ENCODE results near the gene GRPEL2. TPM values are rescaled to one million over a fixed set of nuclear protein-coding genes. Genes with fewer than 3 reads are reported as not detected.

GRPEL2 gene
- total and polyA plus RNA-seq, 4 experiments from 2014 or later: 6.9 to 41.9 (median 23.2) TPM

- CTCF ChIA-PET (ENCODE audit: partially characterized antibody): interaction anchor here (1.2 kb wide), 1 partner anchor 71 kb away, joined by 3 read pairs; no protein-coding TSS in a partner anchor
- no peak overlapping the region for H3K27ac Mint-ChIP-seq
Observed at GRCh38 chr5:149301049-149301743, 44.1 kb upstream of the GRPEL2 start.

GRCh38 chr5:149301744-149302380 is 43.4 kb upstream of the GRPEL2 start:
- Histone ChIP-seq H3K27ac (ENCODE audit: low read depth, low read length) (no peak overlapping the region), H3K9me3 (ENCODE audit: control insufficient read depth in 1 of 2, low read length in 2 of 2) (no peaks in the 10 kb centered on the region), H3K4me1 (ENCODE audit: insufficient read depth, low read length) (no peaks in the 10 kb centered on the region), H3K4me3 (ENCODE audit: low read length in 2 of 2) (no peak overlapping the region), H3K27me3 (ENCODE audit: insufficient read depth, low read length) (no peaks in the 10 kb centered on the region), H3K36me3 (ENCODE audit: insufficient read depth, low read length) (no peaks in the 10 kb centered on the region)
- Mint-ChIP-seq H3K4me3 (no peak overlapping the region), H3K27ac (no peak overlapping the region), H3K4me1 (no peaks in the 10 kb centered on the region), H3K9me3 (no peaks in the 10 kb centered on the region), H3K27me3 (peaks cover 0 to 4% of the 10 kb centered on the region in 2 donors), H3K36me3 (no peaks in the 10 kb centered on the region)
- CTCF ChIA-PET (ENCODE audit: partially characterized antibody): no interaction called here
- intact Hi-C loops (cut with micrococcal nuclease): no loop called here
- POLR2A ChIA-PET (ENCODE audit: partially characterized antibody): interaction anchor here (0.8 kb wide), 1 partner anchor 249 kb away, joined by 3 read pairs; the partner anchor contains the start of gene CSNK1A1
- no peak for DNase-seq

More at GRCh38 chr5:149301049-149301743, 44.1 kb upstream of the GRPEL2 start:
- POLR2A ChIA-PET (ENCODE audit: partially characterized antibody): no interaction called here
- H3K4me1 Mint-ChIP-seq: no peaks in the 10 kb centered on the region
- H3K36me3 Mint-ChIP-seq: no peaks in the 10 kb centered on the region
- Histone ChIP-seq H3K9me3 (ENCODE audit: control insufficient read depth in 1 of 2, low read length in 2 of 2) (no peaks in the 10 kb centered on the region), H3K27me3 (ENCODE audit: insufficient read depth, low read length) (no peaks in the 10 kb centered on the region), H3K4me3 (ENCODE audit: low read length in 2 of 2) (no peak overlapping the region), H3K4me1 (ENCODE audit: insufficient read depth, low read length) (no peaks in the 10 kb centered on the region), H3K36me3 (ENCODE audit: insufficient read depth, low read length) (no peaks in the 10 kb centered on the region), H3K27ac (ENCODE audit: low read depth, low read length) (no peak overlapping the region)
- peaks cover 2 to 6% of the 10 kb centered on the region in 2 donors for H3K27me3 Mint-ChIP-seq
- intact Hi-C loops (cut with micrococcal nuclease): no loop called here
- no peak overlapping the region for H3K4me3 Mint-ChIP-seq
- no peaks in the 10 kb centered on the region for H3K9me3 Mint-ChIP-seq
- no peak for DNase-seq

- peaks cover 0 to 4% of the 10 kb centered on the region in 2 donors for H3K27me3 Mint-ChIP-seq
- Histone ChIP-seq H3K9me3 (ENCODE audit: control insufficient read depth in 1 of 2, low read length in 2 of 2) (no peaks in the 10 kb centered on the region), H3K27me3 (ENCODE audit: insufficient read depth, low read length) (no peaks in the 10 kb centered on the region), H3K4me3 (ENCODE audit: low read length in 2 of 2) (no peak overlapping the region), H3K27ac (ENCODE audit: low read depth, low read length) (no peak overlapping the region), H3K36me3 (ENCODE audit: insufficient read depth, low read length) (no peaks in the 10 kb centered on the region), H3K4me1 (ENCODE audit: insufficient read depth, low read length) (no peaks in the 10 kb centered on the region)
- H3K36me3 Mint-ChIP-seq: no peaks in the 10 kb centered on the region
- ChIA-PET CTCF (ENCODE audit: partially characterized antibody) (no interaction called here), POLR2A (ENCODE audit: partially characterized antibody) (interaction anchor here (0.8 kb wide), 1 partner anchor 249 kb away, joined by 3 read pairs; the partner anchor contains the start of gene CSNK1A1)
- H3K4me3 Mint-ChIP-seq: no peak overlapping the region
- H3K4me1 Mint-ChIP-seq: no peaks in the 10 kb centered on the region
- H3K9me3 Mint-ChIP-seq: no peaks in the 10 kb centered on the region
- no peak for DNase-seq
- peak overlapping the region in 1 of 7 donors; percentile 66 for H3K27ac Mint-ChIP-seq
- intact Hi-C loops (cut with micrococcal nuclease): no loop called here
Observed at GRCh38 chr5:149302641-149303040, 42.7 kb upstream of the GRPEL2 start.

GRCh38 chr5:149303210-149303609 is 42.1 kb upstream of the GRPEL2 start:
- Histone ChIP-seq H3K36me3 (ENCODE audit: insufficient read depth, low read length) (no peaks in the 10 kb centered on the region), H3K27ac (ENCODE audit: low read depth, low read length) (no peak overlapping the region), H3K27me3 (ENCODE audit: insufficient read depth, low read length) (no peaks in the 10 kb centered on the region), H3K4me1 (ENCODE audit: insufficient read depth, low read length) (no peaks in the 10 kb centered on the region), H3K4me3 (ENCODE audit: low read length in 2 of 2) (no peak overlapping the region), H3K9me3 (ENCODE audit: control insufficient read depth in 1 of 2, low read length in 2 of 2) (no peaks in the 10 kb centered on the region)
- H3K27ac Mint-ChIP-seq: no peak overlapping the region
- H3K36me3 Mint-ChIP-seq: no peaks in the 10 kb centered on the region
- H3K9me3 Mint-ChIP-seq: no peaks in the 10 kb centered on the region
- DNase-seq: no peak
- H3K4me3 Mint-ChIP-seq: no peak overlapping the region
- CTCF ChIA-PET (ENCODE audit: partially characterized antibody): no interaction called here
- POLR2A ChIA-PET (ENCODE audit: partially characterized antibody): no interaction called here
- intact Hi-C loops (cut with micrococcal nuclease): no loop called here
- no peaks in the 10 kb centered on the region for H3K4me1 Mint-ChIP-seq
- peaks cover 0 to 4% of the 10 kb centered on the region in 2 donors for H3K27me3 Mint-ChIP-seq

- Histone ChIP-seq H3K36me3 (ENCODE audit: insufficient read depth, low read length) (no peaks in the 10 kb centered on the region), H3K4me3 (ENCODE audit: low read length in 2 of 2) (no peak overlapping the region), H3K27ac (ENCODE audit: low read depth, low read length) (no peak overlapping the region), H3K27me3 (ENCODE audit: insufficient read depth, low read length) (no peaks in the 10 kb centered on the region), H3K4me1 (ENCODE audit: insufficient read depth, low read length) (no peaks in the 10 kb centered on the region), H3K9me3 (ENCODE audit: control insufficient read depth in 1 of 2, low read length in 2 of 2) (no peaks in the 10 kb centered on the region)
- CTCF ChIA-PET (ENCODE audit: partially characterized antibody): interaction anchor here (1.2 to 24.9 kb wide), 2 partner anchors 10 to 64 kb away, joined by 4 to 564 read pairs; no protein-coding TSS in a partner anchor
- intact Hi-C loops (cut with micrococcal nuclease): no loop called here
- Mint-ChIP-seq H3K9me3 (no peaks in the 10 kb centered on the region), H3K36me3 (no peaks in the 10 kb centered on the region), H3K27me3 (peaks cover 0 to 4% of the 10 kb centered on the region in 2 donors), H3K27ac (no peak overlapping the region), H3K4me1 (no peaks in the 10 kb centered on the region), H3K4me3 (no peak overlapping the region)
- POLR2A ChIA-PET (ENCODE audit: partially characterized antibody): no interaction called here
- no peak for DNase-seq
Observed at GRCh38 chr5:149304195-149305078, 40.9 kb upstream of the GRPEL2 start.

GRCh38 chr5:149309354-149309753 is 35.9 kb upstream of the GRPEL2 start:
- no peak for DNase-seq
- no peak overlapping the region for H3K4me3 ChIP-seq (ENCODE audit: low read length in 2 of 2)
- no peaks in the 10 kb centered on the region for H3K27me3 Mint-ChIP-seq
- H3K27me3 ChIP-seq (ENCODE audit: insufficient read depth, low read length): no peaks in the 10 kb centered on the region
- H3K4me1 Mint-ChIP-seq: no peaks in the 10 kb centered on the region
- no peak overlapping the region for H3K27ac ChIP-seq (ENCODE audit: low read depth, low read length)
- ChIA-PET CTCF (ENCODE audit: partially characterized antibody) (interaction anchor here (1.1 to 24.9 kb wide), 5 partner anchors 8 to 72 kb away, joined by 3 to 564 read pairs (median 3); no protein-coding TSS in a partner anchor), POLR2A (ENCODE audit: partially characterized antibody) (no interaction called here)
- H3K27ac Mint-ChIP-seq: no peak overlapping the region
- no peaks in the 10 kb centered on the region for H3K36me3 Mint-ChIP-seq
- no peaks in the 10 kb centered on the region for H3K9me3 Mint-ChIP-seq
- H3K4me3 Mint-ChIP-seq: no peak overlapping the region
- intact Hi-C loops (cut with micrococcal nuclease): no loop called here
- no peaks in the 10 kb centered on the region for H3K4me1 ChIP-seq (ENCODE audit: insufficient read depth, low read length)
- H3K9me3 ChIP-seq (ENCODE audit: control insufficient read depth in 1 of 2, low read length in 2 of 2): no peaks in the 10 kb centered on the region
- H3K36me3 ChIP-seq (ENCODE audit: insufficient read depth, low read length): no peaks in the 10 kb centered on the region

- Mint-ChIP-seq H3K9me3 (no peaks in the 10 kb centered on the region), H3K27me3 (no peaks in the 10 kb centered on the region), H3K27ac (no peak overlapping the region), H3K36me3 (no peaks in the 10 kb centered on the region), H3K4me1 (no peaks in the 10 kb centered on the region), H3K4me3 (no peak overlapping the region)
- CTCF ChIA-PET (ENCODE audit: partially characterized antibody): interaction anchor here (1.7 to 24.9 kb wide), 3 partner anchors 46 to 69 kb away, joined by 4 to 564 read pairs (median 4); partner anchors contain the start of gene IL17B
- Histone ChIP-seq H3K36me3 (ENCODE audit: insufficient read depth, low read length) (no peaks in the 10 kb centered on the region), H3K9me3 (ENCODE audit: control insufficient read depth in 1 of 2, low read length in 2 of 2) (no peaks in the 10 kb centered on the region), H3K4me3 (ENCODE audit: low read length in 2 of 2) (no peak overlapping the region), H3K27me3 (ENCODE audit: insufficient read depth, low read length) (no peaks in the 10 kb centered on the region), H3K27ac (ENCODE audit: low read depth, low read length) (no peak overlapping the region), H3K4me1 (ENCODE audit: insufficient read depth, low read length) (no peaks in the 10 kb centered on the region)
- POLR2A ChIA-PET (ENCODE audit: partially characterized antibody): no interaction called here
- intact Hi-C loops (cut with micrococcal nuclease): no loop called here
- DNase-seq: no peak
Observed at GRCh38 chr5:149310488-149310887, 34.8 kb upstream of the GRPEL2 start.
